ENCODE data around the gene BNIP3. TPM values are rescaled to one million over a fixed set of nuclear protein-coding genes. Genes with fewer than 3 reads are reported as not detected.
A peak's percentile ranks its signal among the peaks of the same experiment; 100 is the strongest.
"Not testable (repeated sequence)": the region's sequence is repeated elsewhere in the genome, so short reads cannot be mapped to it uniquely, and the experiment has no call there.

BNIP3 gene
- total RNA-seq, 1 experiment from 2014 or later = 53.5 TPM

GRCh38 chr10:132001238-132001972 is 19.7 kb upstream of the BNIP3 start:
- peak; percentile 75 for DNase-seq (ENCODE audit: low read depth)

DNA sequence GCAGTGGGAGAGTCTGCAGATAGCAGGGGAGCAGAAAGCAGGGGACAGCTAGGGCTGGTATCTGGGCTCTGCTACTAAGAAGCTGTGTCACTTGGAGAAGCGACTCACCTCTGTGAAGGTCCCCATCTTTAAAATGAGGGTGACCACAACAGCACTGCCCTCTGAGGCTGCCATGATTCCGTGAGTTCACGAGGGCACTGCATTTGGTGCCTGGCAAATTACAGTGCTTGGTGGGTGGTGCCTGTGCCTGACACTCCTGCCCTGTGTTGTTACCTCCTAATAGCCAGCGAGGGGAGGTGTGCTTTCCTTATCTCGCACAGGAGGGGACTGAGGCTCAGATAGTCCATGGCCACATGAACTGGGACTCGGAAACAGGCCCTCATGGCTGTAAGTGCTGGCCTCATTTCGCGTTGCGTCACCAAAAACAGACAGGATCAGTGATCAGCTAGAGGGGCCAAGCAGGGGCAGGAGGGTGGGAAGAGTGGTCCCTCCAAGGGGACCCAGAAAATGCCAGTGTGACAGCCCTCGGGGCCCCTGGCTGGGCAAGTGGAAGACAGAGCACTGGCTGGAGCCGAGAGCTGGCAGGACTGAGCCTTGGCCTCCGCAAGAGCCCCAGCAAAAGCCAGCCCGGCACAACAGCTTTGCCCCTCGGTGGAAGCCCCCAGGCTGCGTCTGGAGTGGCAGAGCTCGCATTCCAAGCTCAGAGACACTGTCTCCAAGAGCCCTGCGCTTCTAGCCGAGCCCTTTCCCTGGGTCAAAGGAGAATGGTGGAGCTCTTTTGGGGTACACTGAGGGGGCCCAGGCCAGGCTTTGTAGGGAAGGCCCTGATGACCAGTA is 17.3 kb upstream of the BNIP3 start:
- DNase-seq (ENCODE audit: low read depth) = no peak

- no peak for DNase-seq (ENCODE audit: low read depth)
Observed at GRCh38 chr10:131998050-131998844, 16.5 kb upstream of the BNIP3 start.

GRCh38 chr10:131997366-131998049 is 15.8 kb upstream of the BNIP3 start:
- peak; percentile 40 for DNase-seq (ENCODE audit: low read depth)

DNA sequence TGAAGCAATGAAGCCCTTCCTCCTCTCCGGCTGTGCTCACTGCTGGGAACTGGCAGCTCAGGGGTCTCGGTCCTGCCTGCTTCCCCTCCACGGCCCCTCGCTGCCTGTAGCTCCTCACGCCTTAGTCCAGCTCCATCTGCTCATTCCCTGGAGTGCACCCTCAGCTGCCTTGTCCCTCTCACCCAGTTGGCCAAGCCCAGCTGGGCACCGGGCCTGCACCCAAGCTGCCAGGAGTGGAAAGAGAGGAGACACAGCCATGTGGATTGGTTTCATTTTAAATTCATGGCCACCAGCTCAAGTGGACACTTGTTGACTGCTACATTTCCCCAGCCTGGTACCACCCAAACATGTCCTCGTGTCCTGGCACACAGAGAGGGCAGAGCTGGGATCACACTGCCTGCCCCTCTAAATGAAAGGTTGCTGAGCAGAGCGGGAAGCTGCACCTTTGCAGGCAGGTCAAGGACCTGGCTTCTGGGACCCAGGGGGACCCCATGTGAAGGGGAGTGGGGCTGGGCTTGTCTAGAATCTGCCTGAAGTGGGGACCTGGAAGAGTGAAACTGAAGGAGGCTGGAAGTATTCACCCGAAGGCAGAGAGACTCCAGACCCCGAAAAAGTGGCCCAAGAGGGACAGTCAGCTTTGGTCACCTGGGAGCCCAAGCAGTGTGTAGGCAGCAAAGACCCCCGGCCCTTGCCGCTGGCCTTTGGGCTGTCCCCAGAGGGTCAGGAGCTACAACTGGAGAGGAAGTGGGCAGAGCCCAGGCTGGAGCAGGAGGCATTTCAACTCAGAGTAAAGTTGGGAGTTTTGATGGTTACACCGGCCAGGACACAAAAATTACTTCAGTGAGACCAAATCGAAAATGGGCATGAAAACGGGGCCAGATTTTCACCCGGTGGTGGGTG is 15.0 kb upstream of the BNIP3 start:
- DNase-seq (ENCODE audit: low read depth) = no peak

DNA sequence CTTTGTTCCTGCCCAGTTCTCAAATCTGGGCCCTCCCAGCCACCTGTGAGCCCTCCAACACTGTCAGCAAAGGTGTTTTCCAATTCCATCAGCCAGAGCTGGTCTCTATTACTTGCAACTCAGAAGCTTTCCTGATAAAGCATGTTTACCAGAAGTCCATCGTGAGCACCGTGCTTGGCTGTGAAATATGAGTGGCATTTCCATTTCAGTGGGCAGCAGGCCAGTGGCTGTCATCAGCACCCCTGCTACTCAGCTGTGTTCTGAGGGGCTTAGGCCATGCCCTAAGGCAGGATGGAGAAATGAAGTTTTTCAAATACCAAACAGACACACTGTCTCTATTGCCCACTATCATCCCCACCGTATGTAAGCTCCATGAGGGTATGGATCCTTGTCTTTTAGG is 12.7 kb upstream of the BNIP3 start:
- no peak for DNase-seq (ENCODE audit: low read depth)

GRCh38 chr10:131993275-131993674 is 11.6 kb upstream of the BNIP3 start:
- no peak for DNase-seq (ENCODE audit: low read depth)

DNA sequence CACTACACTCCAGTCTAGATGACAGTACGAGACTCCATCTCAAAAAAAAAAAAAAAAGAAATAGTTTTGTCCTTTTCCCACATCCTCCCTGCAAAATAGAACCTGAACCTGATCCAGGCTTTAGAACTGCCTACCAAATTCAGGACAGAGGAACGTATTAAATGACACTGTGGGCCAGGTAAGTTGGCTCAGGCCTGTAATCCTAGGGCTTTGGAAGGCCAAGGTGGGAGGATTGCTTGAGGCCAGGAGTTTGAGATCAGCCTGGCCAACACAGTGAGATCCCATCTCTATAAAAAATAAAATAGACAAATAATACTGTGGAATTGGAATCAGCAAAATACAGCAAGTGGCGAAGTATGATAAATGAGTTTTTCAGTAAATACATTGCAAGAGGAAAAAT is 10.0 kb upstream of the BNIP3 start:
- no peak for DNase-seq (ENCODE audit: low read depth)

DNA sequence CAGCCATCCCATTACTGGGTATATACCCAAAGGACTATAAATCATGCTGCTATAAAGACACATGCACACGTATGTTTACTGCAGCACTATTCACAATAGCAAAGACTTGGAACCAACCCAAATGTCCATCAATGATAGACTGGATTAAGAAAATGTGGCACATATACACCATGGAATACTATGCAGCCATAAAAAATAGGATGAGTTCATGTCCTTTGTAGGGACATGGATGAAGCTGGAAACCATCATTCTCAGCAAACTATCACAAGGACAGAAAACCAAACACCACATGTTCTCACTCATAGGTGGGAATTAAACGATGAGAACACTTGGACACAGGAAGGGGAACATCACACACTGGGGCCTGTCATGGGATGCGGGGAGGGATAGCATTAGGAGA is 6.1 kb upstream of the BNIP3 start:
- DNase-seq (ENCODE audit: low read depth) = not testable (repeated sequence)

DNA sequence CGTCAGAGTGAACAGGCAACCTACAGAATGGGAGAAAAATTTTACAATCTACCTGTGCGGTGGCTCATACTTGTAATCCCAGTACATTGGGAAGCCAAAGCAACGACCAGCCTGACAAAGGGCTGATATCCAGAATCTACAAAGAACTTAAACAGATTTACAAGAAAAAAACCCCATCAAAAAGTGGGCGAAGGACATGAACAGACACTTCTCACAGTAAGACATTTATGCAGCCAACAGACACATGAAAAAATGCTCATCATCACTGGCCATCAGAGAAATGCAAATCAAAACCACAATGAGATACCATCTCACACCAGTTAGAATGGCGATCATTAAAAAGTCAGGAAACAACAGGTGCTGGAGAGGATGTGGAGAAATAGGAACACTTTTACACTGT is 5.6 kb upstream of the BNIP3 start:
- not testable (repeated sequence) for DNase-seq (ENCODE audit: low read depth)

- DNase-seq (ENCODE audit: low read depth) = not testable (repeated sequence)
Observed at GRCh38 chr10:131986851-131987250, 5.1 kb upstream of the BNIP3 start.

DNA sequence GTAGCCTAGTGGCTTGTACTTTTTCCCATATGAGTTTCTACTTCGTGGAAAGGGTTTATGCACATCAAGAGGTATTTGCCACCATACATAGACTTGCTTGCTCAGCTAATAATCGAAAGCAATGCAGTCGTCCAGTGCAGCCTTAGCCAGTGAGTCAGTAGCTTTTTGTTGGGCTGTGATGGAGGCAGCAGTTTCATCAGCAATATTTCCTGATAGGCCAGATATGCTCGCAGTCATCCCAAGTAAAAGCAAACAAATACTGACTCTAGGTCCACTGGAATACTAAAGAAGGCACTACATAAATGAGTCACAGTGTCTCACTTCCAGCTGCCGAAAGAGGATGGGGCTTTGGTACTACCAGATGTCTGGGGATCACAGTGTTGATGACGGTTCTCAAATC is 2.1 kb upstream of the BNIP3 start:
- DNase-seq (ENCODE audit: low read depth) = peak; percentile 83

DNA sequence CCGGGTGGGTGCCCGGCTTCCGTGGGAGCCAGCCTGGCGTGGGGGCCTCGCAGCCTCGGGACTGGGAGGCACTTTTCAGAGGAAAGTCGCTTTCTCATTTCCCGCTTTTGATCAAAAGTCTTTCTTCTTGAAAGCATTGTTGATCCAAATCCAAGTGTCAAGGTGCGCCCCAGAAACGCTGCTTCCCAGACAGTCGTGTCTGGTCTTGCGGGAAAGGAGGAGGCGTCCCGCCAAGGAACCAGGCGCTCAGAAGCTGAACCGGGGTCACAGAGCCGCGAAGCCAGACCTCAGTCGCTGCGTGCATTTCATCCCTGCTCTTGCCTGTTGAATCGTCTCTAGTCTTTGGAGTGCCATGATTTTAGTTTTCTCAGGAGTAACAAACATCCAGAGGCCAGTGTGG is 1.1 kb upstream of the BNIP3 start:
- DNase-seq (ENCODE audit: low read depth) = no peak

DNA sequence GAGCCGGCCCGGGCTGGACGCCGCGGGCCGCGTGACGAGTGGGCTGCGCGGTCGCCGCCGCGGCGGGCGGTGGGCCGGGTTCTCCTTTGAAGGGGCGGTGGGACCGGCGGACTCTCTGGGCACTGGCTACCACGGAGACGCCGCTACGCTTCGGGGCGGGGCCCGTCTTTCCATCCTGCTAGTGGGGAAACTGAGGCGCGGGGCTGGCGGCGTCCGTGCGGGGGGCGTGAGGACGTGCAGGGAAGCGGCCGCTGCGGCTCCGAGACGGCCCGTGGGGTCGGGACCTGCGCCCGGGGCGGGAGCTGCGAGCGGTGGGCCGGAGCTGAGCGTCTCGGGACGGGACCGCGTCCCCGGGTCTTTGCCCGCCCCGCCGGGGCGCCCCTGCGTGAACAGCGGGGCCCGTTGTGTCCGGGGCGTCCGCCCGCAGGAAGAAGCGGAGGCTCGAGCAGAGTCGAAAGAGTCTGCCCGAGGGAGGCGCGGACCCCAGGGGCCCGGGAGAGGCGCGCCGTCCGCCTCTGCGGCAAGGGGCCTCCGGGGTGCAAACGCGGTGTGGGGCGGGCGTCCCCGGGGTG is 548 bp upstream of the BNIP3 start:
- no peak for DNase-seq (ENCODE audit: low read depth)

DNA sequence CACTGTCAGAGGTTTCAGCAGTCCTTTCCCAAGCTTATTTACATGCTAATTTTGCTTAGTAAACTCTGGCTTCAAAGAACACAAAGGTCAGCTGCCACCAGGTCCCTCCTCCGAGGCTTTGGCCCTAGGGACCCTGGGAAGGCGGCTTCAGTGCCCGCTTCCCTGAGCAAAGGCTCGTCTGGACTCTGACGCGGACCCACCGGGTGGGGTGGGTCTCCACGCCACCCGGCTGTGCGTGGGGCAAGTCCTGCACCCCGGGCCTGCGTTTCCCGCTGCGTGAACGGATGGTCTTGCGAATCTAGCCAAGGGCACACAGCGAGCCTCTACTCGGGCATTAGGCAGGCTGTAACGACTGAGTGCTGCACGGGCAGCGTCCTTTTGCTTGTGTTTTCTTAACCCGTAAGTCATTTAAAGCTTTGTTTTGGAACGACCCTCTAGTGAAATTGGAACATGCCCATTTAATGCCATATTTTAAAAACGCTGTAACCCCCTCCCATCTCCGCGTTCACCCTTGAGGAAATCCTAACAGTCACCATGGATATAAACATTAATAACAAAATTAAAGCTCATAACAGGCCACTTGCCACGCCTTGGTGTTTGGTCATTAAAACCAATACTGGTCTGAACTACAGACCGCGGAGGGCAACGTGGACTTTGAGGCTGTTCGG is 828 bp downstream of the BNIP3 start:
- no peak for DNase-seq (ENCODE audit: low read depth)

DNA sequence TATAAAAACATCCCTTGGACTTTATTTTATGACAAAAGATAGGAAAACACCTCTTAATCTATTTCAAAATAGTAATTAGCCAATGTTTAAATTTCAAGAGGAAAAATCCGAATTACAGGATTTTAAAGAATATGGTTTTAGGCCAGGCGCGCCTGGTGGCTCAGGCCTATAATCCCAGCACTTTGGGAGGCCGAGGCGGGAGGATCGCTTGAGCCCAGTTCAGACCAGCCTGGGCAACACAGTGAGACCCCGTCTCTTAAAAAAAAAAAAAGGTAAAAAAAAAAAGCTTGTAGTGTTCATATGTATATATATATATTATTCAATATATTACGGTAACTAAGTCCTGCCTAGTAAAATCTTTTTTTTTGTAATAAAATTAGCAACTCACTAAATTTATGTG is 1.4 kb downstream of the BNIP3 start:
- no peak for DNase-seq (ENCODE audit: low read depth)

DNA sequence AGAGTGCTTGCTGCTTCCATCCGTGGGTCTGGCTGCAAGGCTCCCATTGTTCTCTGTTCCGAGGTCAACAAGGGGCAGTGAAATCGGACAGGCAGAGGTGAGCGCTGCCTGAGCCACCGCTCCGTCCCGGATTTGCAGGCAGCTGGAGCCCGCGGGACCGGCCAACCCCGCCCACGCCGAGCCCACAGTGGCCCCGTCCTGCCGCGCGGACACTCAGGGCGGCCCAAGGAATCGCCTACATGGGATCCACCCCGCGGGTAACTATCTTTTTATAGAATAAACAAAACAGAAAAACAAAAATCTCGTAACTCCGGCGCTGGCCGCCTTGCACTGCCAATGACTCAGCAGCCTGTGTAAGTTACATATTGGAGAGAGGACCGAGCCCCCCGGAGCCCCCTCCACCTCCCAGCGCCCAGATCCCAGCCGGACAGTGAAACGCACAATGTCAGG is 1.9 kb downstream of the BNIP3 start:
- DNase-seq (ENCODE audit: low read depth) = no peak

GRCh38 chr10:131979336-131979735 is 2.4 kb downstream of the BNIP3 start:
- DNase-seq (ENCODE audit: low read depth) = no peak

DNA sequence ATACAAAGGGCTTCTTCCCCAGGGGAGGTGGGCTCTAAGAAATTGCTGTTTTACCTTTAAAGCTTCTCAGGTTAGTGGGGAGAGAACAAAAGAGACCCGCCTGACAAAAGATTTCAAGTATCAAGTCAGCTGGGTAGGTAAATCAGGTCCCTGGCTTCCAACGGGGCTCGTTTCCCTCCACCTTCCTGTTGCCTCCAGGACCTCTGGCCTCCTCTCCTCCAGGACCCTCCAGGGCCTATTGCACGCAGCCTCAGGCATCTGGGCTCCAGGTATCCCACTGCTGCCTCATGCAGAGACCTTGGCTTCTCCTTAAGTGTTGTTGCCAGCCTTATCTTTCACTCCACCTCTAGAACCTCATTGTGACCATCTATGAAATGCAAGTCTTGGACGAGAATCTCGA is 2.9 kb downstream of the BNIP3 start:
- DNase-seq (ENCODE audit: low read depth) = no peak

- DNase-seq (ENCODE audit: low read depth) = no peak
Observed at GRCh38 chr10:131978366-131978765, 3.4 kb downstream of the BNIP3 start.
